ENCODE data around the gene LIN28B.
"Not testable (repeated sequence)": the region's sequence is repeated elsewhere in the genome, so short reads cannot be mapped to it uniquely, and the experiment has no call there.

The LIN28B gene

GRCh38 chr6:104987218-104987617, 30.3 kb downstream of the LIN28B start:
- TF ChIP-seq, protein P1, sequence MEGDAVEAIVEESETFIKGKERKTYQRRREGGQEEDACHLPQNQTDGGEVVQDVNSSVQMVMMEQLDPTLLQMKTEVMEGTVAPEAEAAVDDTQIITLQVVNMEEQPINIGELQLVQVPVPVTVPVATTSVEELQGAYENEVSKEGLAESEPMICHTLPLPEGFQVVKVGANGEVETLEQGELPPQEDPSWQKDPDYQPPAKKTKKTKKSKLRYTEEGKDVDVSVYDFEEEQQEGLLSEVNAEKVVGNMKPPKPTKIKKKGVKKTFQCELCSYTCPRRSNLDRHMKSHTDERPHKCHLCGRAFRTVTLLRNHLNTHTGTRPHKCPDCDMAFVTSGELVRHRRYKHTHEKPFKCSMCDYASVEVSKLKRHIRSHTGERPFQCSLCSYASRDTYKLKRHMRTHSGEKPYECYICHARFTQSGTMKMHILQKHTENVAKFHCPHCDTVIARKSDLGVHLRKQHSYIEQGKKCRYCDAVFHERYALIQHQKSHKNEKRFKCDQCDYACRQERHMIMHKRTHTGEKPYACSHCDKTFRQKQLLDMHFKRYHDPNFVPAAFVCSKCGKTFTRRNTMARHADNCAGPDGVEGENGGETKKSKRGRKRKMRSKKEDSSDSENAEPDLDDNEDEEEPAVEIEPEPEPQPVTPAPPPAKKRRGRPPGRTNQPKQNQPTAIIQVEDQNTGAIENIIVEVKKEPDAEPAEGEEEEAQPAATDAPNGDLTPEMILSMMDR (IDR thresholded peaks at IDR 0.05; ENCODE audit: control extremely low read depth, extremely low read depth, low read depth, missing control alignments), result no peak
- ChIA-PET POLR2A (no interaction called here), CTCF (no interaction called here)
- DNase-seq (ENCODE audit: extremely low spot score), result no peak

DNA sequence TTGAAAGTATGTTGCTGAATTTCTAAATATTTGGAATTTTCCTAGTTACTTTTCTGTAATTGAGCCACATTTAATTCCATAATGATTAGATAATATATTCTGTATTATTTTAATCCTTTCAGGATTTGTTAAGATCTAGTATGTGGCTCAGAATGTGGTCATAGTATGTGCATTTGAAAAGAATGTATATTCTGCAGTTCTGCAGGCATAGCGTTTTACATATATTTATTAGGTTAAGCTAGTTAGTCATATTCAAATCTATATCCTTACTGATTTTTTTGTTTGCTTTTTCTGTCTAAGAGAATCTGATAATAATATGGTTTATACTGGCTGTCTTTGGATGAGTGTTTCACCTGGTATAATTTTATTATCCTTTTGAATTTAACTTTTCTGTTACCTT, 33.2 kb downstream of the LIN28B start:
- TF ChIP-seq, protein P1 (IDR thresholded peaks at IDR 0.05; ENCODE audit: control extremely low read depth, extremely low read depth, low read depth, missing control alignments), result no peak
- no peak for DNase-seq (ENCODE audit: extremely low spot score)
- CTCF ChIA-PET, result interaction anchor here (1.1 kb wide), 1 partner anchor 12 kb away, joined by 4 read pairs; no protein-coding TSS in a partner anchor
- POLR2A ChIA-PET, result no interaction called here

DNA sequence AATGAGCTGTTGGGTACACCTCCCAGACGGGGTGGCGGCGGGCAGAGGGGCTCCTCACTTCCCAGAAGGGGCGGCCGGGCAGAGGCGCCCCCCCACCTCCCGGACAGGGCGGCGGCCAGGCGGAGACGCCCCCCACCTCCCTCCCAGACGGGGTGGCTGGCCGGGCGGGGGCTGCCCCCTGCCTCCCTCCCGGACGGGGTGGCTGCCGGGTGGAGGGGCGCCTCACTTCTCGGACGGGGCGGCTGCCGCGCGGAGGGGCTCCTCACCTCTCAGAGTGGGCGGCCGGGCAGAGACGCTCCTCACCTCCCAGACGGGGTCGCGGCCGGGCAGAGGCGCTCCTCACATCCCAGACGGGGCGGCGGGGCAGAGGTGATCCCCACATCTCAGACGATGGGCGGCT, 34.2 kb downstream of the LIN28B start:
- CTCF ChIA-PET; POLR2A ChIA-PET; DNase-seq (ENCODE audit: extremely low spot score): not testable (repeated sequence)

DNA sequence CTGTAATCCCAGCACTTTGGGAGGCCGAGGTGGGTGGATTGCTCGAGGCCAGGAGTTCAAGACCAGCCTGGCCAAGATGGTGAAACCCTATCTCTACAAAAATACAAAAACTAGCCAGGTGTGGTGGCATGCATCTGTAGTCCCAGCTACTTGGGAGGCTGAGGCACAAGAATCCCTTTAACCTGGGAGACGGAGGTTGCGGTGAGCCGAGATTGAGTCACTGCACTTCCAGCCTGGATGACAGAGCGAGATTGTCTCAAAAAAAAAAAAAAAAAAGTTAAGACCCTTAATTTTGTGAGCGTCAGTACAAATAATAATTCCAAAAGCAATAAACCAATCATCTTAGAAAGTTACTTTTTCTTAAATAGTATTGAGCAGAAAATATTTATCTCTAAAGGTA, 36.7 kb downstream of the LIN28B start:
- DNase-seq (ENCODE audit: extremely low spot score); POLR2A ChIA-PET: not testable (repeated sequence)
- CTCF ChIA-PET, result interaction anchor here (1.4 to 1.5 kb wide), 2 partner anchors 9 to 94 kb away, joined by 3 read pairs; no protein-coding TSS in a partner anchor

DNA sequence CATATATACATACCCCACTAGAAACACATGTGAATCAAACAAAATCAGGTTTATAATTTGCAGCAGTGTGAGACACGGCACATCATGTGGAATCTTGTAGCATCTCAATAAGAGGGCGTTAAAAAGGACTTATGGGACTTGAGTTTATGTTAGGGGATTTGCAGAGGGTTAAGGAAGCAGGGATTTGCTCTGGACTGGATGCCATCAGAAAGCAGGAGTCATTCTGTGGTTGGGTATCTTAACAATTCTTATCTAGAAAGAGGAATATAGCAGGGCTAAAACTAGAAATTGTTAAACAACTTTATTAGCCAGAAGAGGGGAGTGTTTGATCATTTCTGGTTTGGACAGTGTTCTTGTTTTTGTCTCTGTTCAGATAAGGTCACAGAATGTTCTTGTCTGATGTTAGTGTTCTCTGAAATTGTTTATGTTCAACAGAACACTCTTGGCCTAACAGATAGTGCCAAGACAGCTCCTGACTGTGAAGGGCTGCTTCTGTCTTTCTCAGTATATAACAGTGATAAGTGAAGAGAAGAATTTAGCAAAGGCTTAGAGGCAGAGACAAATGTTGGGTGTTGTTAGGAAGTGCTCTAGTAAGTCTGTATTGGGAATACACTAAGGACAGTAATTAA, 39.2 kb downstream of the LIN28B start:
- DNase-seq (ENCODE audit: extremely low spot score), result no peak
- ChIA-PET CTCF (interaction anchor here (1.1 kb wide), 1 partner anchor 11 kb away, joined by 3 read pairs; no protein-coding TSS in a partner anchor), POLR2A (no interaction called here)
- TF ChIP-seq, protein P1 (IDR thresholded peaks at IDR 0.05; ENCODE audit: control extremely low read depth, extremely low read depth, low read depth, missing control alignments), result no peak

GRCh38 chr6:105001063-105001462, 44.2 kb downstream of the LIN28B start:
- CTCF ChIA-PET, result no interaction called here
- TF ChIP-seq, protein P1 (IDR thresholded peaks at IDR 0.05; ENCODE audit: control extremely low read depth, extremely low read depth, low read depth, missing control alignments), result no peak
- no peak for DNase-seq (ENCODE audit: extremely low spot score)
- POLR2A ChIA-PET, result no interaction called here

DNA sequence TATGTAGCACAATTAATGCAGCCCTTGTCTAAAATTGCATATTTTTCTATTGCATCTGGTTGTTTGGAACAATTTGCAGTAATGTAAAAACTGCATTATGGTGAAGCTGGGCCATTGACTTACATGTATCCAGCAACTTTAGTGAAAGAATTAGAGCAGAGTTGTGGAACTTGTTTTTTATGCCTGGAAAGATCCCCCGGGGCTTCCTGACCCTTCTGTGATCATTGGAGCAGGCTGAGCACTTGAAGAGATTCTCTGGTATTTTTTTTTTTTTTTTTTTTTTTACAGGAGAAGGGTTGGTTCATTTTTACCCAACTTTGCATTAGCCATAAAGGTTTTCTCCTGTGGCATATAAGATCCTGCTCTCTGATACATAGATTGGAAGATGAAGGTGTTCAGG, 45.0 kb downstream of the LIN28B start:
- DNase-seq (ENCODE audit: extremely low spot score), result no peak
- TF ChIP-seq, protein P1 (IDR thresholded peaks at IDR 0.05; ENCODE audit: control extremely low read depth, extremely low read depth, low read depth, missing control alignments), result no peak
- POLR2A ChIA-PET, result no interaction called here
- CTCF ChIA-PET, result no interaction called here

DNA sequence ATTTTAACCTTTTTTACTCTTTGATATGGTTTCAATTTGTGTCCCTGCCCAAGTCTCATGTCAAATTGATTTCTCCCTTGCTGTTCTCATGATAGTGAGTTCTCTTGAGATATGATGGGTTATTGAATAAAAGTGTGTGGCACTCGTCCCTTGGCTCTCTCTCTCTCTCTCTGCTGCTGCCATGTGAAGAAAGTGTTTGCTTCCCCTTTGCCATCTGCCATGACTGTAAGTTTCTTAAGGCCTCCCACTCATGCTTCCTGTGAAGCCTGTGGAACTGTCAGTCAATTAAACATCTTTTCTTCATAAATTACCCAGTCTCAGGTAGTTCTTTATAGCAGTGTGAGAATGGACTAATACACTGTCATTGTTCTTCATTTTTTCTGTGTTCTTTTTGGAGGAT, 48.5 kb downstream of the LIN28B start:
- TF ChIP-seq, protein P1 (IDR thresholded peaks at IDR 0.05; ENCODE audit: control extremely low read depth, extremely low read depth, low read depth, missing control alignments), result no peak
- DNase-seq (ENCODE audit: extremely low spot score), result no peak
- ChIA-PET CTCF (interaction anchor here (1.5 kb wide), 1 partner anchor 19 kb away, joined by 3 read pairs; no protein-coding TSS in a partner anchor), POLR2A (no interaction called here)

- DNase-seq (ENCODE audit: extremely low spot score); POLR2A ChIA-PET: not testable (repeated sequence)
- CTCF ChIA-PET, result interaction anchor here (0.9 kb wide), 1 partner anchor 10 kb away, joined by 3 read pairs; no protein-coding TSS in a partner anchor
Observed at GRCh38 chr6:105013459-105013858, 56.6 kb downstream of the LIN28B start.

Data from GM10248 (cell line).